CD14-positive monocyte (primary cell): ENCODE results near the gene PRRT3. TPM values are rescaled to one million over a fixed set of nuclear protein-coding genes. Genes with fewer than 3 reads are reported as not detected.

Experiments used
- DNase-seq, 3 donors: peaks; one replicate each; pipeline ENCODE4 v3.0.0-alpha.2; 2011 to 2022
- H2AFZ ChIP-seq: 2 replicates; pipeline ENCODE4 v1.6.0; 2012; ENCODE audit warnings: mild to moderate bottlenecking, low read depth, low read length, inconsistent platforms; ENCODE audit not compliant: insufficient read depth, poor library complexity, severe bottlenecking
- H3K27ac ChIP-seq, 2 donors: 1 replicate in 1 of 2; 2 replicates in 1 of 2; pipeline ENCODE4 v1.5.1; 2012 to 2013; ENCODE audit warnings: low read length in 2 of 2, control low read depth in 1 of 2, inconsistent platforms in 1 of 2, low read depth in 1 of 2, mild to moderate bottlenecking in 1 of 2
- H3K27me3 ChIP-seq, 2 donors: one replicate each; pipeline versions ENCODE4 v1.6.0 to v1.6.1; 2011 to 2013; ENCODE audit warnings: low read length in 2 of 2; ENCODE audit not compliant: control insufficient read depth in 2 of 2, insufficient read depth in 2 of 2
- H3K36me3 ChIP-seq, 2 donors: replicated peaks in 1 of 2; 1 replicate in 1 of 2; 2 replicates in 1 of 2; pipeline versions ENCODE4 v1.5.1 to v1.6.1; 2012 to 2013; ENCODE audit warnings: low read length in 2 of 2, control low read depth in 1 of 2, inconsistent platforms in 1 of 2, mild to moderate bottlenecking in 1 of 2; ENCODE audit not compliant: insufficient read depth in 2 of 2, control insufficient read depth in 1 of 2
- H3K4me1 ChIP-seq, 2 donors: 1 replicate in 1 of 2; 2 replicates in 1 of 2; pipeline versions ENCODE4 v1.5.1 to v1.6.1; 2012 to 2013; ENCODE audit warnings: low read length in 2 of 2, control low read depth in 1 of 2, inconsistent platforms in 1 of 2, mild to moderate bottlenecking in 1 of 2, moderate library complexity in 1 of 2; ENCODE audit not compliant: insufficient read depth in 2 of 2, control insufficient read depth in 1 of 2
- H3K4me2 ChIP-seq: replicated peaks from 2 replicates; pipeline ENCODE3; 2012; ENCODE audit warnings: low read length, moderate library complexity, mild to moderate bottlenecking; ENCODE audit not compliant: poor library complexity, severe bottlenecking; ENCODE audit errors: extremely low read depth
- H3K4me3 ChIP-seq, 3 experiments: fragments of 200-600 bp in 1 of 3; sonication (generic) in 1 of 3; replicated peaks in 1 of 3; 1 replicate in 2 of 3; 2 replicates in 1 of 3; pipeline ENCODE4 v1.5.1; 2011 to 2013; ENCODE audit warnings: low read length in 3 of 3, mild to moderate bottlenecking in 3 of 3, control low read depth in 2 of 3, low read depth in 2 of 3, inconsistent platforms in 1 of 3, moderate library complexity in 1 of 3
- H3K79me2 ChIP-seq: 2 replicates; pipeline ENCODE4 v1.6.0; 2012; ENCODE audit warnings: mild to moderate bottlenecking, control low read depth, inconsistent platforms, low read length, moderate library complexity; ENCODE audit not compliant: insufficient read depth
- H3K9ac ChIP-seq: 2 replicates; pipeline ENCODE4 v1.6.0; 2017; ENCODE audit warnings: low read length, mild to moderate bottlenecking; ENCODE audit not compliant: insufficient read depth, poor library complexity, severe bottlenecking
- H3K9me3 ChIP-seq, 2 donors: replicated peaks in 1 of 2; 1 replicate in 1 of 2; 2 replicates in 1 of 2; pipeline versions ENCODE4 v1.5.1 to v1.6.1; 2012 to 2013; ENCODE audit warnings: low read length in 2 of 2, control low read depth in 1 of 2; ENCODE audit not compliant: control insufficient read depth in 1 of 2, insufficient read depth in 1 of 2
- H4K20me1 ChIP-seq: 2 replicates; pipeline ENCODE4 v1.6.0; 2012; ENCODE audit warnings: mild to moderate bottlenecking, low read length, control low read depth, moderate library complexity; ENCODE audit not compliant: insufficient read depth
- H3K27ac Mint-ChIP-seq, 7 donors: one replicate each; pipeline ENCODE4 v1.8.0; 2020; ENCODE audit warnings: mild to moderate bottlenecking in 7 of 7, mixed read lengths in 7 of 7, moderate library complexity in 6 of 7, inconsistent platforms in 2 of 7
- H3K27me3 Mint-ChIP-seq, 3 donors: one replicate each; pipeline ENCODE4 v1.8.0; 2021 to 2022; ENCODE audit warnings: low read depth in 3 of 3, mild to moderate bottlenecking in 3 of 3, mixed read lengths in 3 of 3, moderate library complexity in 3 of 3, inconsistent platforms in 1 of 3
- H3K36me3 Mint-ChIP-seq, 2 donors: one replicate each; pipeline ENCODE4 v1.8.0; 2020; ENCODE audit warnings: mixed read lengths in 2 of 2, inconsistent platforms in 1 of 2, mild to moderate bottlenecking in 1 of 2
- H3K4me1 Mint-ChIP-seq: one replicate; pipeline ENCODE4 v1.8.0; 2020; ENCODE audit warnings: mild to moderate bottlenecking, mixed read lengths
- H3K4me3 Mint-ChIP-seq, 2 donors: one replicate each; pipeline ENCODE4 v1.8.0; 2020; ENCODE audit warnings: mild to moderate bottlenecking in 2 of 2, mixed read lengths in 2 of 2, moderate library complexity in 1 of 2
- H3K9me3 Mint-ChIP-seq, 7 donors: one replicate each; pipeline ENCODE4 v1.8.0; 2020 to 2022; ENCODE audit warnings: mixed read lengths in 7 of 7, mild to moderate bottlenecking in 6 of 7, moderate library complexity in 6 of 7, inconsistent platforms in 2 of 7
- WGBS: methylation state at CpG from one replicate; pipeline ENCODE4 v1.1.5; 2013; ENCODE audit warnings: missing lambda C conversion rate; ENCODE audit not compliant: insufficient coverage; 5-methylcytosine and 5-hydroxymethylcytosine counted together
- intact Hi-C, 2 donors: fragments of 100-400 bp; cut with micrococcal nuclease; formaldehyde crosslinking; loops; one replicate each; pipeline versions ENCODE4 v1.15.0 to v1.15.1; 2023
- polyA plus RNA-seq, 3 donors: library from polyadenylated mRNA; depleted of rRNA in 1 of 3; unstranded in 2 of 3; stranded (reverse) in 1 of 3; fragments of 300-500 nt in 2 of 3; fragments of >200 nt in 1 of 3; fragmentation: Illumina TruSeq in 2 of 3; gene quantifications; 1 replicate in 2 of 3; 2 replicates in 1 of 3; pipeline ENCODE4 v1.2.3, GENCODE V29; 2012 to 2021
- TF ChIP-seq, protein P1 (sequence below): fragments of 200-600 bp; IDR thresholded peaks from one replicate; pipeline ENCODE4 v1.8.0; 2022; ENCODE audit warnings: antibody characterized with exemption, mild to moderate bottlenecking

The PRRT3 gene
- polyA plus RNA-seq, 3 donors, result 0.11 to 0.57 (median 0.31) TPM

DNA sequence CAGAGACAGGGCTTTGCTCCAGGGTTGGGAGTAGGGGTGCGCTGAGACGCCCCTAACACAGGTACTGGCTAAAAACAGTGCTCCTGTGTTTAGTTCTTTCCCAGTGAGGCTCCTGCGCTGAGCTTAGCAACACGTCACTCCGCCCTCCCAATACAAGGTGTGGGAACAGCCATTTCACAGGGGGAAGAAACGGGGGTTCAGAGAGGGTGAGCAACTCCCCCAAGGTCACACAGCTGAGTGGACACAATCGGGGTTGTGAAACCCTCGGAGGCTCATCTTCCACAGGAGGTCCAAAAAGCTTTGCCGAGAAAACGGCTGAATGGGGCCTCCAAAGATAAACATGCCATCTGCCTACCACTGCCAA is 628 bp downstream of the PRRT3 start:
- Histone ChIP-seq H3K9me3 (no peaks in the 10 kb centered on the region), H3K36me3 (no peaks in the 10 kb centered on the region), H3K9ac (peak overlapping the region; percentile 51), H3K27me3 (peaks cover 2 to 8% of the 10 kb centered on the region in 2 donors), H3K4me3 (peak overlapping the region; percentile 4 to 70 (median 7)), H4K20me1 (no peaks in the 10 kb centered on the region), H3K4me2 (peak overlapping the region; percentile 88), H3K4me1 (peaks cover 13 to 14% of the 10 kb centered on the region in 2 donors), H3K27ac (no peak overlapping the region), H3K79me2 (no peaks in the 10 kb centered on the region), H2AFZ (peak overlapping the region; percentile 63)
- DNase-seq, result no peak
- Mint-ChIP-seq H3K4me1 (peaks cover 19% of the 10 kb centered on the region), H3K36me3 (no peaks in the 10 kb centered on the region), H3K4me3 (peak overlapping the region; percentile 60 to 88), H3K27me3 (peaks cover 11 to 23% (median 13%) of the 10 kb centered on the region in 3 donors), H3K27ac (peak overlapping the region in 1 of 7 donors; percentile 41), H3K9me3 (no peaks in the 10 kb centered on the region)
- TF ChIP-seq, protein P1, sequence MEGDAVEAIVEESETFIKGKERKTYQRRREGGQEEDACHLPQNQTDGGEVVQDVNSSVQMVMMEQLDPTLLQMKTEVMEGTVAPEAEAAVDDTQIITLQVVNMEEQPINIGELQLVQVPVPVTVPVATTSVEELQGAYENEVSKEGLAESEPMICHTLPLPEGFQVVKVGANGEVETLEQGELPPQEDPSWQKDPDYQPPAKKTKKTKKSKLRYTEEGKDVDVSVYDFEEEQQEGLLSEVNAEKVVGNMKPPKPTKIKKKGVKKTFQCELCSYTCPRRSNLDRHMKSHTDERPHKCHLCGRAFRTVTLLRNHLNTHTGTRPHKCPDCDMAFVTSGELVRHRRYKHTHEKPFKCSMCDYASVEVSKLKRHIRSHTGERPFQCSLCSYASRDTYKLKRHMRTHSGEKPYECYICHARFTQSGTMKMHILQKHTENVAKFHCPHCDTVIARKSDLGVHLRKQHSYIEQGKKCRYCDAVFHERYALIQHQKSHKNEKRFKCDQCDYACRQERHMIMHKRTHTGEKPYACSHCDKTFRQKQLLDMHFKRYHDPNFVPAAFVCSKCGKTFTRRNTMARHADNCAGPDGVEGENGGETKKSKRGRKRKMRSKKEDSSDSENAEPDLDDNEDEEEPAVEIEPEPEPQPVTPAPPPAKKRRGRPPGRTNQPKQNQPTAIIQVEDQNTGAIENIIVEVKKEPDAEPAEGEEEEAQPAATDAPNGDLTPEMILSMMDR, result no peak
- intact Hi-C loops, result no loop called here
- WGBS, result 7% methylated on average over 3 of the region's 10 CpGs

DNA sequence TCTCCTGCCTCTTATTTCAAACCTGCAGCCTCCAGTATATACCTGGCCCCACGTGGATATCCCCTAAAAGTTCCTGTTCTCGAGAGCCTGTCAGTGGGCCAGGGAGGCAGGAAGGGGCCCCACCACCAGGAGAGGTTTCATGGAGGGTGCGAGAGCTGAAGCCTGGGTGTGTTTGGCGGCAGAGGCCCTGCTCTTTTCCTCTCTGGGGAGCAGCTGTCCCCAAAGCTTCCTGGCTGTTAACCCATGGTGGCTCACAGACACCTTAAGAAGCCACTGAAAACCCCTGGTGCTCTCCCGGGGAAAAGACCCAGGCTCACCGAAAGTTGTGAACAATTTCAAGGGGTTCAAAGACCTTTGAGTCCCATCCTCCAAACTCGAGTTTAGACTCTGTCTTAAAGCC is 1.1 kb downstream of the PRRT3 start:
- H3K79me2 ChIP-seq, result no peaks in the 10 kb centered on the region
- H3K27me3 ChIP-seq, result peaks cover 2 to 8% of the 10 kb centered on the region in 2 donors
- no peak overlapping the region for H3K27ac ChIP-seq
- H3K9me3 ChIP-seq, result no peaks in the 10 kb centered on the region
- H2AFZ ChIP-seq, result peak overlapping the region; percentile 63
- TF ChIP-seq, protein P1, result no peak
- Mint-ChIP-seq H3K4me1 (peaks cover 20% of the 10 kb centered on the region), H3K9me3 (no peaks in the 10 kb centered on the region), H3K36me3 (no peaks in the 10 kb centered on the region), H3K4me3 (peak overlapping the region in 1 of 2 donors; percentile 88), H3K27me3 (peaks cover 11 to 25% (median 14%) of the 10 kb centered on the region in 3 donors), H3K27ac (no peak overlapping the region)
- WGBS, result 4% methylated on average over 7 of the region's 7 CpGs
- H4K20me1 ChIP-seq, result no peaks in the 10 kb centered on the region
- intact Hi-C loops, result no loop called here
- no peaks in the 10 kb centered on the region for H3K36me3 ChIP-seq
- peak overlapping the region in 1 of 3 experiments; percentile 70 for H3K4me3 ChIP-seq
- no peak overlapping the region for H3K9ac ChIP-seq
- peaks cover 15% of the 10 kb centered on the region in 2 donors for H3K4me1 ChIP-seq
- peak overlapping the region; percentile 88 for H3K4me2 ChIP-seq
- no peak for DNase-seq
